GM18867 (cell line): ENCODE results near the gene MAP1B.

Source experiments
- ATAC-seq: cut with Tn5 transposase; IDR thresholded peaks from one replicate; pipeline ENCODE4 v1.9.1; 2021; ENCODE audit warnings: mild to moderate bottlenecking, moderate library complexity; ENCODE audit not compliant: unreplicated experiment

MAP1B gene

GRCh38 chr5:72244862-72245371, 137.6 kb downstream of the MAP1B start:
- peak; percentile 90 for ATAC-seq

- ATAC-seq, result no peak
These were observed 138.3 kb downstream of the MAP1B start for GRCh38 chr5:72245546-72245945.

- ATAC-seq, result no peak
These were observed 138.8 kb downstream of the MAP1B start for GRCh38 chr5:72245951-72246532.

- no peak for ATAC-seq
These were observed 139.7 kb downstream of the MAP1B start for GRCh38 chr5:72246954-72247442.

- ATAC-seq, result no peak
These were observed 141.2 kb downstream of the MAP1B start for GRCh38 chr5:72248410-72248981.

- no peak for ATAC-seq
These were observed 144.1 kb downstream of the MAP1B start for GRCh38 chr5:72251386-72251785.

- ATAC-seq, result no peak
These were observed 144.7 kb downstream of the MAP1B start for GRCh38 chr5:72252008-72252407.

GRCh38 chr5:72252574-72253155, 145.4 kb downstream of the MAP1B start:
- no peak for ATAC-seq

GRCh38 chr5:72255237-72255636, 148.0 kb downstream of the MAP1B start:
- no peak for ATAC-seq

GRCh38 chr5:72255670-72256069, 148.4 kb downstream of the MAP1B start:
- ATAC-seq, result no peak

GRCh38 chr5:72256536-72256935, 149.3 kb downstream of the MAP1B start:
- no peak for ATAC-seq
